Ramos (cell line): Measurements from ENCODE around the gene RBMS1.

Source experiments
- in situ Hi-C: fragments of 300-500 bp; cut with MboI; formaldehyde crosslinking; loops from one replicate; pipeline ENCODE4 v1.14.3; 2022; ENCODE audit warnings: low sequenced_read_pairs; ENCODE audit not compliant: unreplicated experiment

RBMS1 gene

GRCh38 chr2:160493227-160494028 is at the start of gene RBMS1:
TSS of gene RBMS1 (minus strand) at chr2:160493807. CDS start at chr2:160493363, 444 bp downstream.
- in situ Hi-C loops: no loop called here

- in situ Hi-C loops: no loop called here
These were observed 48.1 kb upstream of the RBMS1 start for GRCh38 chr2:160541745-160542144.

- in situ Hi-C loops: no loop called here
These were observed 45.1 kb upstream of the RBMS1 start for GRCh38 chr2:160538559-160539355.

GRCh38 chr2:160538115-160538514 is 44.5 kb upstream of the RBMS1 start:
- in situ Hi-C loops: no loop called here

- in situ Hi-C loops: no loop called here
These were observed 41.4 kb upstream of the RBMS1 start for GRCh38 chr2:160534996-160535395.

GRCh38 chr2:160534249-160534648 is 40.6 kb upstream of the RBMS1 start:
- in situ Hi-C loops: no loop called here

- in situ Hi-C loops: no loop called here
These were observed 39.9 kb upstream of the RBMS1 start for GRCh38 chr2:160533482-160533881.

- in situ Hi-C loops: no loop called here
These were observed 38.8 kb upstream of the RBMS1 start for GRCh38 chr2:160532388-160532787.

GRCh38 chr2:160522951-160523710 is 29.5 kb upstream of the RBMS1 start:
- in situ Hi-C loops: no loop called here

GRCh38 chr2:160517731-160518130 is 24.1 kb upstream of the RBMS1 start:
- in situ Hi-C loops: no loop called here

GRCh38 chr2:160516547-160517365 is 23.1 kb upstream of the RBMS1 start:
- in situ Hi-C loops: no loop called here

- in situ Hi-C loops: no loop called here
These were observed 21.5 kb upstream of the RBMS1 start for GRCh38 chr2:160515120-160515519.

GRCh38 chr2:160513120-160513519 is 19.5 kb upstream of the RBMS1 start:
- in situ Hi-C loops: no loop called here

- in situ Hi-C loops: no loop called here
These were observed 18.9 kb upstream of the RBMS1 start for GRCh38 chr2:160512491-160512890.

- in situ Hi-C loops: no loop called here
These were observed 17.0 kb upstream of the RBMS1 start for GRCh38 chr2:160510617-160511016.

GRCh38 chr2:160509016-160509415 is 15.4 kb upstream of the RBMS1 start:
- in situ Hi-C loops: no loop called here

GRCh38 chr2:160507464-160507863 is 13.9 kb upstream of the RBMS1 start:
- in situ Hi-C loops: no loop called here

- in situ Hi-C loops: no loop called here
These were observed 13.4 kb upstream of the RBMS1 start for GRCh38 chr2:160507046-160507407.

GRCh38 chr2:160506371-160507045 is 12.9 kb upstream of the RBMS1 start:
- in situ Hi-C loops: no loop called here
